ENCODE data around the gene FBXL13. TPM values are rescaled to one million over a fixed set of nuclear protein-coding genes. Genes with fewer than 3 reads are reported as not detected.
"Not testable (repeated sequence)": the region's sequence is repeated elsewhere in the genome, so short reads cannot be mapped to it uniquely, and the experiment has no call there.

Gene FBXL13
- total and polyA plus RNA-seq, 2 donors from 2014 or later = 1.5 to 4.8 TPM

DNA sequence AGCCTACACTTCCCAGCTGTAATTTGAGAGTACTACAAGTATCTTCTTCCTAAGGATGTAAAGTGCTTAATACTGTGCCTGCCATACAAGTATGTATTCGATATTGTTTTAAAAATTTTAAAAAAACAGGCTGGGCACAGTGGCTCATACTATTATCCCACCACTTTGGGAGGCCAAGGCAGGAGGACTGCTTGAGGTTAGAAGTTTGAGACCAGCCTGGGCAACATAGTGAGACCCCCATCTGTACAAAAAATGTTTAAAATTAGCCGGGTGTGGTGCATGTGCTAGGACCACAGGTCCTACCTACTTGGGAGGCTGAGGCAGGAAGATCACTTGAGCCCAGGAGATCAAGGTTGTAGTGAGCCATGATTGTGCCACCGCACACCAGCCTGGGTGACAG, 8.6 kb upstream of the FBXL13 start:
- DNase-seq = no peak
- TF ChIP-seq, protein P1, sequence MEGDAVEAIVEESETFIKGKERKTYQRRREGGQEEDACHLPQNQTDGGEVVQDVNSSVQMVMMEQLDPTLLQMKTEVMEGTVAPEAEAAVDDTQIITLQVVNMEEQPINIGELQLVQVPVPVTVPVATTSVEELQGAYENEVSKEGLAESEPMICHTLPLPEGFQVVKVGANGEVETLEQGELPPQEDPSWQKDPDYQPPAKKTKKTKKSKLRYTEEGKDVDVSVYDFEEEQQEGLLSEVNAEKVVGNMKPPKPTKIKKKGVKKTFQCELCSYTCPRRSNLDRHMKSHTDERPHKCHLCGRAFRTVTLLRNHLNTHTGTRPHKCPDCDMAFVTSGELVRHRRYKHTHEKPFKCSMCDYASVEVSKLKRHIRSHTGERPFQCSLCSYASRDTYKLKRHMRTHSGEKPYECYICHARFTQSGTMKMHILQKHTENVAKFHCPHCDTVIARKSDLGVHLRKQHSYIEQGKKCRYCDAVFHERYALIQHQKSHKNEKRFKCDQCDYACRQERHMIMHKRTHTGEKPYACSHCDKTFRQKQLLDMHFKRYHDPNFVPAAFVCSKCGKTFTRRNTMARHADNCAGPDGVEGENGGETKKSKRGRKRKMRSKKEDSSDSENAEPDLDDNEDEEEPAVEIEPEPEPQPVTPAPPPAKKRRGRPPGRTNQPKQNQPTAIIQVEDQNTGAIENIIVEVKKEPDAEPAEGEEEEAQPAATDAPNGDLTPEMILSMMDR (IDR thresholded peaks at IDR 0.05; ENCODE audit: borderline replicate concordance, extremely low read depth, insufficient read depth) = no peak
- intact Hi-C loops (cut with DNase I) = no loop called here

DNA sequence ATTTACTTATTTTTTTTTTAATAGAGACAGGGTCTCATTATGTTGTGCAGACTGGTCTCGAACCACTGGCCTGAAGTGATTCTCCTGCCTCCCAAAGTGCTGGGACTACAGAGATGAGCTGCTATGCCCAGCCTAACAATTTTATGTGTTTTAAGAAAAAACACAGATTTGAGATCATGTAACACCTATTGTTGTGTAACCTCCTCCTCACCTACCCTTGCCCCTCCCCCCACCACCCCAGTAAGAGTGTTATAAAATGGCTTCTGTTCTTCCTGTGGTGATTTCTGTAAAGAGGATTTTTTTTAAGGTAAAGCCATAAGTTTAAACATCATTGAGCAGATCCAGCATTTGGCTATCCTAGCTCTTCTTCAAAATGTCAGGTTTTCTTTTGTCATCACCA, 7.9 kb upstream of the FBXL13 start:
- TF ChIP-seq, protein P1 (IDR thresholded peaks at IDR 0.05; ENCODE audit: borderline replicate concordance, extremely low read depth, insufficient read depth) = no peak
- H3K9ac ChIP-seq (ENCODE audit: low read length in 3 of 3) = no peak overlapping the region
- intact Hi-C loops (cut with DNase I) = no loop called here
- DNase-seq (no peak), FAIRE-seq (no peak)
- H3K36me3 ChIP-seq (ENCODE audit: control insufficient read depth in 2 of 3, insufficient read depth in 3 of 3, low read length in 3 of 3) = peaks cover 0 to 19% (median 8%) of the 10 kb centered on the region in 3 donors
- H3K4me3 ChIP-seq (ENCODE audit: low read length in 3 of 3) = no peak overlapping the region
- H3K4me1 ChIP-seq (ENCODE audit: control insufficient read depth in 2 of 3, insufficient read depth in 2 of 3, low read depth in 1 of 3, low read length in 3 of 3) = no peaks in the 10 kb centered on the region
- no peak overlapping the region for H3K27ac ChIP-seq (ENCODE audit: low read depth in 2 of 2, low read length in 2 of 2)
- H3K9me3 ChIP-seq (ENCODE audit: control insufficient read depth in 2 of 3, insufficient read depth in 1 of 3, low read length in 3 of 3) = no peaks in the 10 kb centered on the region
- H3K27me3 ChIP-seq (ENCODE audit: control insufficient read depth, insufficient read depth, low read length) = no peaks in the 10 kb centered on the region

More for the DNA sequence above, 8.6 kb upstream of the FBXL13 start:
- no peak for FAIRE-seq
- Histone ChIP-seq H3K4me1 (ENCODE audit: control insufficient read depth in 2 of 3, insufficient read depth in 2 of 3, low read depth in 1 of 3, low read length in 3 of 3) (no peaks in the 10 kb centered on the region), H3K9ac (ENCODE audit: low read length in 3 of 3) (no peak overlapping the region), H3K9me3 (ENCODE audit: control insufficient read depth in 2 of 3, insufficient read depth in 1 of 3, low read length in 3 of 3) (no peaks in the 10 kb centered on the region), H3K4me3 (ENCODE audit: low read length in 3 of 3) (no peak overlapping the region), H3K27me3 (ENCODE audit: control insufficient read depth, insufficient read depth, low read length) (no peaks in the 10 kb centered on the region), H3K36me3 (ENCODE audit: control insufficient read depth in 2 of 3, insufficient read depth in 3 of 3, low read length in 3 of 3) (peaks cover 0 to 19% (median 8%) of the 10 kb centered on the region in 3 donors), H3K27ac (ENCODE audit: low read depth in 2 of 2, low read length in 2 of 2) (no peak overlapping the region)

DNA sequence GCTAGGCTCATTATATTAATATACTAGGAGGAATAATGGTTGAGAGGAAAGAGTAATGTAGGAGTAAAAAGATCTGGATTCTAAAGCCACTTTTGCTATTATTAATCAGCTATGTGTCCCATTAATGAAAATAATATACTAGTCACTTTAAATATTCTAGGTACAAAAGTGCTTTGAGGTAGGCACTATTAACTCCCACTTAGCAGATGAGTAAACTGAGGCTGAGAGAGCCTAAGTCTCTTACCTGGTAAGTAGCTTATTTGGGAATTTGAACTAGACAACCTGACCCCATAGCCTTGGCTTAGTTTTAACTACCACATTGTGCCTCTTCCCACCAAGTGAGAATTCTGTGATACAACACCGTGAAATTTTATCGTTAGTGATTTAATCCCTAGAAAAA, 6.3 kb upstream of the FBXL13 start:
- FAIRE-seq (no peak), DNase-seq (no peak)
- Histone ChIP-seq H3K4me1 (ENCODE audit: control insufficient read depth in 2 of 3, insufficient read depth in 2 of 3, low read depth in 1 of 3, low read length in 3 of 3) (no peaks in the 10 kb centered on the region), H3K36me3 (ENCODE audit: control insufficient read depth in 2 of 3, insufficient read depth in 3 of 3, low read length in 3 of 3) (peaks cover 0 to 18% (median 5%) of the 10 kb centered on the region in 3 donors), H3K9me3 (ENCODE audit: control insufficient read depth in 2 of 3, insufficient read depth in 1 of 3, low read length in 3 of 3) (no peaks in the 10 kb centered on the region), H3K27ac (ENCODE audit: low read depth in 2 of 2, low read length in 2 of 2) (no peak overlapping the region), H3K4me3 (ENCODE audit: low read length in 3 of 3) (no peak overlapping the region), H3K27me3 (ENCODE audit: control insufficient read depth, insufficient read depth, low read length) (no peaks in the 10 kb centered on the region), H3K9ac (ENCODE audit: low read length in 3 of 3) (no peak overlapping the region)
- TF ChIP-seq, protein P1 (IDR thresholded peaks at IDR 0.05; ENCODE audit: borderline replicate concordance, extremely low read depth, insufficient read depth) = no peak
- intact Hi-C loops (cut with DNase I) = no loop called here

DNA sequence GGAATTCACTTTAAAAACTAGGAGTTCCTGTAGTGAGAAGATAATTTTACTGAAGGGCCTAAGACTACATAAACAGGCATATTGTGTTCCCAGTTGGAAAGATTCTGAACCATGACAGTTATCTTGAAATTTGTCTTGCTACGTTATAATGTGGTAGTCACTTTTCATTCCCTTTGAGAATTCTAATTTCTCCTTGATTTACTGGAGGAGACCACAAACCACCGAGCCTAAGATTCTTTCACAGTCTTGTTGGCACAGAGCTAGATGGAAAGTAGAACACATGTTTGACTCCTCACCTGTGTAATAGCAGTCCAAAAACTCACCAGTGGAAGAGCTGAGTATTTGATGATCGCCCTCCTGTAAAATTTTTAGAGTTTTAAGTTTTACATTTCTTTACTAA, 5.2 kb upstream of the FBXL13 start:
- no peaks in the 10 kb centered on the region for H3K9me3 ChIP-seq (ENCODE audit: control insufficient read depth in 2 of 3, insufficient read depth in 1 of 3, low read length in 3 of 3)
- no peak for FAIRE-seq
- no peak overlapping the region for H3K9ac ChIP-seq (ENCODE audit: low read length in 3 of 3)
- no peak overlapping the region for H3K27ac ChIP-seq (ENCODE audit: low read depth in 2 of 2, low read length in 2 of 2)
- peaks cover 0 to 11% (median 5%) of the 10 kb centered on the region in 3 donors for H3K36me3 ChIP-seq (ENCODE audit: control insufficient read depth in 2 of 3, insufficient read depth in 3 of 3, low read length in 3 of 3)
- H3K4me1 ChIP-seq (ENCODE audit: control insufficient read depth in 2 of 3, insufficient read depth in 2 of 3, low read depth in 1 of 3, low read length in 3 of 3) = no peaks in the 10 kb centered on the region
- TF ChIP-seq, protein P1 (IDR thresholded peaks at IDR 0.05; ENCODE audit: borderline replicate concordance, extremely low read depth, insufficient read depth) = no peak
- H3K27me3 ChIP-seq (ENCODE audit: control insufficient read depth, insufficient read depth, low read length) = no peaks in the 10 kb centered on the region
- intact Hi-C loops (cut with DNase I) = no loop called here
- H3K4me3 ChIP-seq (ENCODE audit: low read length in 3 of 3) = no peak overlapping the region
- no peak for DNase-seq

DNA sequence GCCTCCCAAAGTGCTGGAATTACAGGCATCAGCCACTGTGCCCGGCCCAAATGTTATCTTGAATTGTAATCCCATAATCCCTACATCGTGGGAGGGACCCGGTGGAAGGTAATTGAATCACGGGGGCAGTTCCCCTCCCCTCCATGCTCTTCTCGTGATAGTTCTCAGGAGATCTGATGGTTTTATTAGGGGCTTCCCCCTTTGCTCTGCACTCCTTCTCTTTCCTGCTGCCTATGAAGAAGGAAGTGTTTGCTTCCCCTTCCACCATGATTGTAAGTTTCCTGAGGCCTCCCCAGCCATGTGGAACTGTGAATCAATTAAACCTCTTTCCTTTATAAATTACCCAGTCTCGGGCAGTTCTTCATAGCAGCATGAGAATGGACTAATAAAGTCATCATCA, 3.6 kb upstream of the FBXL13 start:
- H3K4me3 ChIP-seq (ENCODE audit: low read length in 3 of 3); DNase-seq; intact Hi-C loops (cut with DNase I); H3K9me3 ChIP-seq (ENCODE audit: control insufficient read depth in 2 of 3, insufficient read depth in 1 of 3, low read length in 3 of 3); H3K36me3 ChIP-seq (ENCODE audit: control insufficient read depth in 2 of 3, insufficient read depth in 3 of 3, low read length in 3 of 3); H3K4me1 ChIP-seq (ENCODE audit: control insufficient read depth in 2 of 3, insufficient read depth in 2 of 3, low read depth in 1 of 3, low read length in 3 of 3); FAIRE-seq; H3K27ac ChIP-seq (ENCODE audit: low read depth in 2 of 2, low read length in 2 of 2); H3K27me3 ChIP-seq (ENCODE audit: control insufficient read depth, insufficient read depth, low read length); H3K9ac ChIP-seq (ENCODE audit: low read length in 3 of 3): not testable (repeated sequence)

All from kidney (tissue), 14 donors.